Measurements from ENCODE around the gene RGS8. TPM values are rescaled to one million over a fixed set of nuclear protein-coding genes. Genes with fewer than 3 reads are reported as not detected.

Gene RGS8
- total and polyA plus RNA-seq, 2 donors (not counting 1 experiment from before 2014, with no cell fraction given), result not detected

GRCh38 chr1:182707122-182707521 lies 22.7 kb upstream of the RGS8 start:
- intact Hi-C loops (cut with micrococcal nuclease), result no loop called here
- DNase-seq (no peak), ATAC-seq (ENCODE audit: low read depth) (no peak)
- no peaks in the 10 kb centered on the region for H4K20me1 ChIP-seq (ENCODE audit: control insufficient read depth, insufficient read depth, low read length, poor library complexity, severe bottlenecking)
- TF ChIP-seq CTCF (IDR thresholded peaks at IDR 0.05) (no peak), EZH2 (IDR thresholded peaks at IDR 0.05; ENCODE audit: borderline replicate concordance, insufficient read depth, low read depth, low read length, poor library complexity, severe bottlenecking) (no peak)
- Mint-ChIP-seq H3K27ac (no peak overlapping the region), H3K27me3 (peaks cover 4% of the 10 kb centered on the region), H3K4me1 (no peaks in the 10 kb centered on the region), H3K4me3 (no peak overlapping the region), H3K9me3 (ENCODE audit: insufficient read depth) (no peaks in the 10 kb centered on the region)
- no peaks in the 10 kb centered on the region for H3K9me3 ChIP-seq (ENCODE audit: control extremely low read depth in 1 of 3, control insufficient read depth in 2 of 3, insufficient read depth in 1 of 3, low read length in 2 of 3)
- CTCF ChIA-PET, result no interaction called here
- H3K79me2 ChIP-seq (ENCODE audit: control insufficient read depth, insufficient read depth, low read length), result no peaks in the 10 kb centered on the region
- H3K27me3 ChIP-seq (replicated peaks in 1 of 4; ENCODE audit: control extremely low read depth in 1 of 4, control insufficient read depth in 3 of 4, insufficient read depth in 4 of 4, low read length in 3 of 4), result peaks cover 0 to 2% (median 0%) of the 10 kb centered on the region in 4 experiments
- H3K9ac ChIP-seq (ENCODE audit: low read length), result no peak overlapping the region
- H3K4me1 ChIP-seq (ENCODE audit: control insufficient read depth in 2 of 2, insufficient read depth in 2 of 2, low read length in 2 of 2), result no peaks in the 10 kb centered on the region
- POLR2A ChIA-PET, result no interaction called here
- H3K36me3 ChIP-seq (replicated peaks in 1 of 2; ENCODE audit: control extremely low read depth in 1 of 2, control insufficient read depth in 1 of 2, extremely low read depth in 1 of 2, insufficient read depth in 2 of 2, low read length in 1 of 2), result no peaks in the 10 kb centered on the region
- no peak overlapping the region for H3K4me2 ChIP-seq (replicated peaks; ENCODE audit: low read depth, low read length, poor library complexity, severe bottlenecking)
- H3K4me3 ChIP-seq (ENCODE audit: control extremely low read depth in 1 of 5, extremely low read depth in 1 of 5, insufficient read depth in 1 of 5, low read depth in 2 of 5, low read length in 4 of 5), result no peak overlapping the region
- H3K27ac ChIP-seq (ENCODE audit: low read length in 2 of 2), result no peak overlapping the region
- H2AFZ ChIP-seq (ENCODE audit: insufficient read depth, low read depth, low read length, poor library complexity, severe bottlenecking), result no peak overlapping the region
- no CpG with 5 or more reads among the region's 1 CpG for WGBS (ENCODE audit: insufficient coverage)

GRCh38 chr1:182704677-182705076 lies 20.3 kb upstream of the RGS8 start:
- Histone ChIP-seq H3K9ac (ENCODE audit: low read length) (no peak overlapping the region), H3K4me2 (replicated peaks; ENCODE audit: low read depth, low read length, poor library complexity, severe bottlenecking) (no peak overlapping the region), H3K4me3 (ENCODE audit: control extremely low read depth in 1 of 5, extremely low read depth in 1 of 5, insufficient read depth in 1 of 5, low read depth in 2 of 5, low read length in 4 of 5) (no peak overlapping the region), H3K79me2 (ENCODE audit: control insufficient read depth, insufficient read depth, low read length) (no peaks in the 10 kb centered on the region), H3K36me3 (replicated peaks in 1 of 2; ENCODE audit: control extremely low read depth in 1 of 2, control insufficient read depth in 1 of 2, extremely low read depth in 1 of 2, insufficient read depth in 2 of 2, low read length in 1 of 2) (no peaks in the 10 kb centered on the region), H4K20me1 (ENCODE audit: control insufficient read depth, insufficient read depth, low read length, poor library complexity, severe bottlenecking) (no peaks in the 10 kb centered on the region), H3K9me3 (ENCODE audit: control extremely low read depth in 1 of 3, control insufficient read depth in 2 of 3, insufficient read depth in 1 of 3, low read length in 2 of 3) (peaks cover 0 to 1% (median 0%) of the 10 kb centered on the region in 3 donors), H3K27ac (ENCODE audit: low read length in 2 of 2) (no peak overlapping the region), H3K4me1 (ENCODE audit: control insufficient read depth in 2 of 2, insufficient read depth in 2 of 2, low read length in 2 of 2) (no peaks in the 10 kb centered on the region), H3K27me3 (replicated peaks in 1 of 4; ENCODE audit: control extremely low read depth in 1 of 4, control insufficient read depth in 3 of 4, insufficient read depth in 4 of 4, low read length in 3 of 4) (peaks cover 0 to 9% (median 2%) of the 10 kb centered on the region in 4 experiments), H2AFZ (ENCODE audit: insufficient read depth, low read depth, low read length, poor library complexity, severe bottlenecking) (no peak overlapping the region)
- ATAC-seq (ENCODE audit: low read depth) (no peak), DNase-seq (no peak)
- intact Hi-C loops (cut with micrococcal nuclease), result no loop called here
- WGBS (ENCODE audit: insufficient coverage), result 100% methylated on average over 1 of the region's 2 CpGs
- Mint-ChIP-seq H3K27ac (no peak overlapping the region), H3K4me3 (no peak overlapping the region), H3K4me1 (no peaks in the 10 kb centered on the region), H3K27me3 (peaks cover 12% of the 10 kb centered on the region), H3K9me3 (ENCODE audit: insufficient read depth) (no peaks in the 10 kb centered on the region)
- no peak for TF ChIP-seq EZH2 (IDR thresholded peaks at IDR 0.05; ENCODE audit: borderline replicate concordance, insufficient read depth, low read depth, low read length, poor library complexity, severe bottlenecking)
- TF ChIP-seq CTCF (IDR thresholded peaks at IDR 0.05), result no peak
- ChIA-PET CTCF (no interaction called here), POLR2A (no interaction called here)
